NT2/D1 (cell line): Measurements from ENCODE around the gene EFCAB8.

Experiments
- SUZ12 ChIP-seq: IDR thresholded peaks from 2 replicates; pipeline ENCODE4 v1.6.1; 2011; ENCODE audit not compliant: insufficient read length, insufficient read depth; ENCODE audit errors: extremely low read depth
- YY1 ChIP-seq: IDR thresholded peaks from 2 replicates; pipeline ENCODE4 v1.6.1; 2011; ENCODE audit not compliant: insufficient read length, insufficient read depth
- ZNF274 ChIP-seq: IDR thresholded peaks from 2 replicates; pipeline ENCODE4 v1.6.1; 2011; ENCODE audit warnings: mild to moderate bottlenecking, low read depth, low read length

DNA sequence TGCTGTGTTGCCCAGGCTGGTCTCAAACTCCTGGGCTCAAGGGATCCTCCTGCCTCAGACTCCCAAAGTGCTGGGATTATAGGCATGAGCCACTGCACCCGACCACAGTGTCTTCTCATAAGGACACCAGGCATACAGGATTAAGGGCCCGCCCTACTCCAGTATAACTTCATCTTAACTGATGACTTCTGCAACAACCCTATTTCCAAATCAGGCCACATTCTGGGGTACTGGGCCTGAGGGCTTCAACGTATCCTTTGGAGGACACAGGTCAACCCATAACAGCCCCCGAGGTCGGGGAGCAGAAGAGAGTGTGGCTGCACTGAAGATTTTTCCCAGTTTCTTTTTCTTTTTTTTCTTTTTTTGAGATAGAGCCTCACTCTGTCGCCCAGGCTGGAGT lies 105.9 kb downstream of the EFCAB8 start:
- TF ChIP-seq ZNF274 = no peak
- TF ChIP-seq YY1 = no peak
- no peak for TF ChIP-seq SUZ12
